GM19467 (cell line): ENCODE measurements around the gene PLXNA4.

Source experiments
- ATAC-seq: cut with Tn5 transposase; IDR thresholded peaks from one replicate; pipeline ENCODE4 v1.9.1; 2021; ENCODE audit warnings: mild to moderate bottlenecking, moderate library complexity; ENCODE audit not compliant: unreplicated experiment

The PLXNA4 gene

DNA sequence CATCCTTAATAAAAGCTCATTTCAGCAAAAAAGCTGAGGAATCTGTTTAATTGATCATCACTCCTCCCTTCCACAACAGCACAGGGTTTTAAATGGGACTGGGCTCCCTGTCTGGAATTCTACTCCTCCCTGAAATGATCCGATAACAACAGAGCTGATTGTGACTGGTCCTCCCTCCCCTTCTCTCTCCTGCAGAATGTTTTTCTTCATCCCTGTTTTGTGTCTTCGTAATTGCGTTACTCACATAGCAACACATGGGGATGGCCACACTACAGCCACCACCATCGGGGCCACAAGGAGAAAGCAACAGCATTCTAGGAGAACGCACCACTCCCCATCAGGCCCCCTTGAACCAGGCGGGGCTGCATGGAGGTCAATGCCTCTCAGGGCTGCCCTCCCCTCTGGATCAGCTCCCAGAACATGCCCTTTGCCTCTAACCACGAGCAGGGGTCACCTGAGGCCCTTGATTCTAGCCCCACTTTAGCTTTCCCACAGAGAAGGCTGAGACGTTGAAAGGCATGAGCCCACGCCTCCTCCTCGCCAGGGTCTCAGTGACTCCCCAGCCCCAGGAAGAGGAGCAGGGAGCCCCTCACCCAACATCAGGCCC lies 152.6 kb downstream of the PLXNA4 start:
- no peak for ATAC-seq

DNA sequence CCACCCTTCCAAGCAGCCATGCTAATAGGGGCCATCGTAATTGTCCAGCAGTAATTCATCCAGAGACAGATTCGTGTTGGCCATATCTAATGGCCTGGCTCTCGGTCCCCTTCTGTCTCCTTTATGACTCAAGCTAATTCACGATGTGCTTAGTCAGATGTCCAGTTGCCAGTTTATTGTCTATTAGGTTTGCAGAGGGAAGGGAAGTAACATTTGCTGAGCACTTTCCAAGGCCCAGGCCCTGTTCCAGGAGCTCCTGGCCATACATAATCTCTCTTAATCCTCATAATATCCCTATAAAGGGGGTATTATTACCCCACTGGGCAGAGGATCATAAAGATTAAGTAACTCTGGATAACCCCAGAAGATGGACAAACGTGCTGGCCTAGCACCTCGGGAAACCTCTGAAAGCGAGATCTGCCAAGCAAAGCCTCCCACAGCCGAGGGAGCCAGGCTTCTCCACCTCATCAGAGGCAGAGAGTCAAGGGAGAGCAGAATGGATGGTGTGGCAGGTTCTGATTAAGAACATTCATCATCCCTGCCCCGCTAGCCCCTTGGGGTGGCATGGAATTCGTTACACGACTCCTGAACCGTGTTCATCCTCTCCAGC lies 153.7 kb downstream of the PLXNA4 start:
- no peak for ATAC-seq

DNA sequence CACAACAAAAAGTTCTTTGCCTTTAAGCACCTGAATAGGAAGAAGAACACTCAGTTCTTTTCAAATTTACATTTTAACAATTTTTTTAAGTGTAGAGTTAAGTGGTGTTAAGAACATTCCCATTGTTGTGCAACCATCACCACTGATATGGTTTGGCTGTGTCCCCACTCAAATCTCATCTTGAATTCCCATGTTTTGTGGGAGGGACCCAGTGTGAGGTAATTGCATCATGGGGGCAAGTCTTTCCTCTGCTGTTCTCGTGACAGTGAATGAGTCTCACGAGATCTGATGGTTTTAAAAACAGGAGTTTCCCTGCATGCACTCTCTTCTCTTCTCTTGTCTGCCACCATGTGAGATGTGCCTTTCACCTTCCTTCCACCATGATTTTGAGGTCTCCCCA lies 155.7 kb downstream of the PLXNA4 start:
- ATAC-seq: no peak

DNA sequence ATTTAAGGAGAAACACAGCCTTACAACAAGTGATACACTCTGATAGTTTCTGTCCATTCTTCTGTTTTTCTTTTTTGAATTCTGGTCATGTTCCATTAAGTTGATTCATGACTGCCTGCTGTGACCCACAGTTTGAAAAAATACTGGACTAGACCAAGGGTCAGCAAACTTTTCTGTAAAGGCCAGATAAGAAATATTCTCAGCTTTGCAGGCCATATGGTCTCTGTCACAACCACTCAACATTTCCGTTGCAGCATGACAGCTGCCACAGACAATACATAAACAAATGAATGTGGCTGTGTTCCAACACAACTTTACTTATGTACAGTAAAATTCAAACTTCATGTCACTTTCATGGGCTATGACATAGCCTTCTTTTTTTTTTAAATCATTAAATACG lies 156.7 kb downstream of the PLXNA4 start:
- no peak for ATAC-seq

DNA sequence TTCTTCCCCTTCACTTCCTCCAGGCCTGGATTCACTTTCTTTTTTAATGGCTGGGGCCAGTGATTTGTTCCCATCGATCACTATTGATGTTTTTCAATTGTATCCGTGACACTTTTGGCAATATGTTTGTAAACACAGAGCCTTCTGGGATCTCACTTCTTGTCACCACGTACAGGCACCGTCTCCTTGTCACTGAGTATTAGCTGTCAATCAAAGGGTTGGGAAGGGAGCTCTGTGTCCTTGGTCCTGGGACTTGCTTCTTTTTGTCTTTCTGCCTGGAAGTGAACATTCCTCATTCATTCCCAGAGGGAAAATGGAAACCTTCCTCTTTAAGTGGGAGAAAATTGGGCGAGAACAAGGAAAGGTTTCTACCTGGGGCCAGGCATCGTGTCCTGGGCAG lies 157.4 kb downstream of the PLXNA4 start:
- ATAC-seq: no peak

DNA sequence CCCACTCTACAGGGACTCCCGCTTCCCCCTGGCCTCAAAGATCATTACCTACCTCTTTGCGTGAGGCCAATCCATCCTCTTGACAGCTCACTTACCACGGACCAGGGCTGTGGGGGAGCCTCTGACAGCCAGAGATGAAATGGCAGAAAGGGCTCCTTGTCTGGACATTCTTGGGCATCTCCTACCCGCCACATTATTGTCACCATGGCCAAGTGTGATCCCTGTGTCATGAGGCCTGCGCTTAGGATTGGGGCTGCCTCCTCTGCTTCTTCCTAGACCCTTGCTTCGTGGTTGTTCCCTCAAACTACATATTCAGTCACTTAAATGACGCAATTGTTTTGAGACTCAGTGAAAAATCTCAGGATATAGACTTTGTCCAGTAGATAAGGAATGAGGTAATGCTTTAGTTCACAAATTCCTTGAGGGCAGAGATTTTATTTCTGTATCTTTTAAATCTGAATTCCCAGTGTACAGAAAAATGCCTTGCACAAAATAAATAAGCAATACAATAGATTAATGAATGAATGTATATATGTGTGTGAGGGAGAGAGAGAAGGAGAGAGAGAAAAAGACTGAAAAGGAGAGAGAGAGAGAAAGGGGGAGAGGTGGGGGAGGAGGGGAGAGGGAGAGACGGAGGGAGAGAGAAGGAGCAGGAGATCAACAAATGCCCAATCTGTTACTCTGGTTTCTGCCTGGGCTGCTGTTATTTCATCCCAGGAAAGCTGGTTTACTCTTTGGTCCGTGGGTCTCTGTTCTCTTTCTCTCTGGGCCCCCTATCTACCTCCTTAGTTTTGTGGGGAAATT lies 159.0 kb downstream of the PLXNA4 start:
- no peak for ATAC-seq

DNA sequence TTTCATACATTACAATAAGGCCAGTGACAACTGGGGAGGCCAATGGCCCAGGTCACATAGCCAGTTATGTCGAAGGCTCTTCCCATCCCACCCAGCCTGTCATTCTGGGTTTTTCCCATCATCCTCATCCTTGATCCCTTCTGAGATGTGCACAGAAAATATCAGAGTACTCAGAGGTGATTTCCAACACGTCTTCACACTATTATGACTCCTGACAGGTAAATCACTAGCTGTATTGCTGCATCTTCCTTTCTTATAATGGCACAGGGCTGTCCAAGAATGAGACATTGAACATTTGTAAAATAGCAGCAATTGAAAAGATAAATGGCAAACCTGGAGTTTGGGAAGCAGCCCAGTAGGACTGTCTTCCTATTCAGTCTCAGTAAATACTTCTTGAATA lies 159.9 kb downstream of the PLXNA4 start:
- no peak for ATAC-seq

DNA sequence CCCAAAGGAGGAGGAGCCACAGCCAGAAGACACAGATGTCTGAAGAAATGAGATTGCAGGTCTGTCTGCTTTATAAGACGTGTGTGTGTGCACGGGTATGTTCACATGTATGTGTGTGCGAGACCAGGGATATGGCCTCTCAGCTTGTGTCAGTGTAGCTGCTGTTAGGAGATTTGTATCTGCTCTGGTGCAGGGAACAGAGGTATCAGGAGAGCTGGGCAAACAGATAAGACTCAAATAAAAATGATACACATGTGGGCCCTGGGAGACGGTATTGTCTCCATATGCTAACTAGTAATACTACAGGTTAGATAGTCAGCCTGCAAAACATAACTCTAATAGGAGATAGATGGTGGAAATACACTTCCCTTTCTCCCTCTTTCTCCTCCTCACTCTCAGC lies 161.0 kb downstream of the PLXNA4 start:
- no peak for ATAC-seq

DNA sequence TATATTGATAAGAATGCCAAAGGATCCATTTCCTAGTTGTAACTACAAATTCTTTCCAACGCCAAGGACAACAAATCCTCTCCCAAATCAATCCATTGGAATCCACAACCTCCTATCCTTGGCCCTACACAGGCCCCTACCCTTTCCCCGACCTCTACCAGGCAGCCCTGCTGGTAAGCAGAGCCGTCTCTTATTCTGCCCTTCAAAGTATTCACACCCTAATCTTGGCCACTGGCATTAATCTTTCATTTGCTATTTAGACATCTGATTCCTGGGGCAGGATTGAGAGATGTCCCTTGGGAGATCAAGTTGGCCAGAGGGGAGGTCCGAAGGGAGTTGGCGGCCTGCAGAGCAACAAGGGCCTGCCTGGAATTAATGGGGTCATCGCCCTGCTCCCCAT lies 161.4 kb downstream of the PLXNA4 start:
- ATAC-seq: no peak

DNA sequence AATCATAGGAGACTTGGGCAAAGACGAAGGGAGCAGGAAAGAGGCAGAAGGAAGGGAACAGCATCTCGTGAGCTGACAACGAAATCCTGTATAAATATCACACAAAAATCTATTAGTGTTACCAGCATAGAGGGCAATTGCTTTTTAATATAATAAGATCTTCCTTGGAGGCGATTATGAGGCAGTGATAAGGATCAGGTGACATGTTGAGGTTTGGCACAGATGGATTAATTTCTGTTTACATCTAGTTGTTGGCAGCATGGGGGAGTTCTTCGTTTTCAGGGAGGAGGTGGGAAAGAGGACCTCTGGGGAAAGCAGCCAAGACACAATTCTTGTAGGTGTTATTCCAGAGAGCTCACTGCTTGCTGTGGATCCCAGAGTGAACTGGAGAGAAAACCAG lies 163.8 kb downstream of the PLXNA4 start:
- ATAC-seq: no peak

DNA sequence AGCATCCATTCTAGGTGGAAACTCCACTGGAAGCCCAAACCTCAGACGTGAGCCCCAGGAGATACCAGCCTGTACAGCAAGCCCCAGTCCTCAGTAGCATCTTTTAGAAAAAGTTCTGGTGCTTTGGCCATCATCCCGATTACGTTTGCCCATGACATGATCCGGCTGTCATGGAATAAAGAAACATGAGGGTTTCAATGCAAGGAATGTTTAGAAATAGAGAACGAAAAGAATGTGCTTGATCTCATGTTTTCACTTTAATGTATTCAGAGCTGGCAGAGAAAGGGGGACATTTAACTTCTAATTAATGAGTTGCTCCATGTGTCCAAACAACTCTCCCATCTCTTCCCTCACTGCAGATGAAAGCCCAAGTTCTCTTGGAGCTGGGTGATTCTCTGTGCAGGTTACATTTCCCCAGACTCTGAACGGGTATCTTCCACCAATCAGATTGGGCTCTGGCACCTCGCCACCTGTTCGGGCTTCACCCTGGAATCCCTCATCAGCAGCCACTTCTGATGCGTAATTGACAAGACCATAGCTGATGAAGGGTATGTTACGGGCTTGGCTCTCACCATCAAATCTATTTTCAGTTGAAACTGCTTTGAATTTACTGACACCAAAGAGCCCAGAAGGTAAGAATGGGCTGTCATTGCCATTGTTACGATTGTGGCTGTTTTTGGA lies 165.3 kb downstream of the PLXNA4 start:
- ATAC-seq: no peak

DNA sequence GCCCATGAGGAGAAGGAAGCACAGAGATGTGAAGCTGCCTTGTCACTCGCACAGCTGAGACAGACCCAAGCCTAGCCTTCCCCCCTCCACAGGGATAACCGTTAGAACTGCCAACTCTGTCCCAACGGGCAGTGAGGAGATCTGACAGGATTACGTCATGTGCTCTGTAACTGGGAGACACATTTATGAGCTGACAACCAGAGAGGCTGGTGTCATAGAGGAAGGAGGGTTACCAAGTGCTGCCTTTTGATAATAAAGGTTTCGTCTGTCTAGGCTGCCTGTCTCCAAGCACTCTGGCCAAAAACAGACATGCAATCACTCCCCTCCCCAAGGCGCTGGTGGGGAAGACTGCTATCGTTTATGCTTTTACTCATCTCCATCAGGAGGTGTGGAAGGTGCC lies 165.9 kb downstream of the PLXNA4 start:
- ATAC-seq: no peak

DNA sequence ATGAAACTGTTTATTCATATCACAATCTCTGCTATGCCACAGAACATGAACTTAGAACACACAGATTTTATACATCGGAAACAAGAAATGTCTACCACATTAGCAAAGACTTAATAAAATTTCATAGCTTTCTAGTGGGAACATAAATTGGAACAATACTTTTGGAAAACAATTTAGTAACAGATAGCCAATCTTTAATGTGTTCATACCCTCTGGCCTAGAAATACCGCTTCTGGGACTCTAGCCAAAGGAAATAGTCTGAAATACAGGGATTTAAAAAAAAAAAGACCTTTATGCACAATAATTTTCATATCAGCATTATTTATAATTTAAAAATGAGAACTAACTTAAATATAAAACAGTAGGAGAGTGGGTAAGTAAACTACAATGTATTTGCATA lies 168.5 kb downstream of the PLXNA4 start:
- ATAC-seq: no peak

DNA sequence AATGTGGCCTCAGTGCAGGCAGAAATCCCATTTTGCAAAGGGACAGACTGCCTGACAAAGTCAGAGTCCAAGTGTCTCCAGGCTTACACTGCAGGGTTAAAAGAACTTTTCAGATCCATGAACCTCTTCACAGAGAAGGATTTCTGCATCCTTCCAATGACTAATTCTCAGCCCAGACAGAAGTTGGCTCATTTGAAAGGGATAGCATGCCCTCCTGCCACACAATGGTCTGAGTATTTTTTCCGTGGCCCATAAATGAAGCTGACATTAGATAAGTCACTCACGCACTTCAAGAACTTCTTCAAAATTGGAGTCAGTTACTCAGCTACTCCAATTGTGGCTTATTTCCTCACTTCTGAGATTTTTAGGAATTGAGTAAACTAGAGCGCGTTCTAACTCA lies 170.2 kb downstream of the PLXNA4 start:
- no peak for ATAC-seq

DNA sequence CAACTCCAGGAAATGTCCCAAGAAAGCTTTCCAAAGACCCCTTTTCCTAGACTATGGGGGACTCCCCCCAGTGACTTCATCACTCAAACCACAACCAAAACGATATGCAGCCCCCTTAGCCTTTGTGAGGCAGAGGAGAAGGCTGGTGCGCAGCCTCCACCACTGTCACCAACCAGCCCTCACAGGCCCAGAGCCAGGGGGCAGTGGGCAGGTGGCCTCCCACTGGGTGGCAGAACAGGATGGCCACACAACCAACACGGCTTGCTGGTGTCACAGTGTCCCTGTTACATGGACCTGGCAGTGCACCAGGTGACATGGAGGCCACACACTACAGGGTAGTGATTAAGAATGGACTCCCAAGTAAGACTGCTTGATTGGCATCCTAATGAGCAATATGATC lies 172.0 kb downstream of the PLXNA4 start:
- no peak for ATAC-seq

DNA sequence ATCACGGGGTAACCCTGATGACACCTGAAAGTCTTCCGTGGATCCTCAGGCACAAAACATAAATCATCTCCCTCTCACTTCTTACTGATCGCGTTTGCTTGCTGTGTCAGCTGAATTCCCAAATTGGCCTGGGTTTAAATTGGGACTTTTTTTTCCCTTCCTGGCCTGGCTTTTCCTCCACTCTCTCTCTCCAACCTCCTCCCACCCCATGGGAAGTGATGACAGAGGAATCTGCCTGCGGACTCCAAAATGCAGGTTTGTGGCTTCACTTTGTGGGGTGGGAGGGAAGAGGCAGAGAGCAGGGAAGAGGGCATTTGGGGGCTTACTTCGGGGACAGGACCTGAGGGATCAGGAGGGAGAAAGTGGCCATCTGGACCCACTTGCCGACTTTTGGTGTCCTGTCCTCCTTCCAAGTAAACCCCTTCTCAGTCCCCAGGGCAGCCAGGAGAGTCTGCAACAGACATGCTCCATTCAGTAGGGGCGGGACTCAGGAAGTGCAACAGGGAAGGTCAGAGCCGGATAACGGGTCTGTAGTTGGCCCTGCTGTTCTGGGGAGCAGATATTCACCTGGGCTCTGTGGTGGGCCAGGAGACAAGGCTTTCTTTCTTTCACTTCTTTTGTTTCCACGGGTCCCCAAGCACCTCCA lies 172.7 kb downstream of the PLXNA4 start:
- no peak for ATAC-seq

DNA sequence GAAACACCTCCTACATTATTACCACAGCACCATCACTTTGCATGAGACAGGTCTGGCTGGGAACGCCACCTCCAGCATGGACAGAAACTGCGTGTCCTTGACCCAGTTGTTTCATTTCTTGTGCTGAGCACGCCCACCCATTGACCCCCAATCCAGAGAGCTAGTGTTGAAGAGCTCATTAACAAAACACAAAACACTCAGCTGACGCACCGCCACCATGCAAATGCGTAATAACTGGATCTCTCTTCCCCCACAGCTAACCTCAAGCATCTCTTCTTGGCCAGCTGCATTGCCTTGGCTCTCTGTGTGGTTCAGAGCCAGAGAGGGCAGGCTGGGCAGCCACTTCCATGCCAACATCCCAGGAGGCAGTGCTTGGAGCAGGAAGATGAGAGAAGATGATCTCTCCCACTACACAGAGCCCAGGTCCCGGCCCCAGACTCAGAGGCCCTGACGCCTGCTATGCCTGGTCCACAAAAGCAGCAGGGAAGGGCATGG lies 173.5 kb downstream of the PLXNA4 start:
- no peak for ATAC-seq

DNA sequence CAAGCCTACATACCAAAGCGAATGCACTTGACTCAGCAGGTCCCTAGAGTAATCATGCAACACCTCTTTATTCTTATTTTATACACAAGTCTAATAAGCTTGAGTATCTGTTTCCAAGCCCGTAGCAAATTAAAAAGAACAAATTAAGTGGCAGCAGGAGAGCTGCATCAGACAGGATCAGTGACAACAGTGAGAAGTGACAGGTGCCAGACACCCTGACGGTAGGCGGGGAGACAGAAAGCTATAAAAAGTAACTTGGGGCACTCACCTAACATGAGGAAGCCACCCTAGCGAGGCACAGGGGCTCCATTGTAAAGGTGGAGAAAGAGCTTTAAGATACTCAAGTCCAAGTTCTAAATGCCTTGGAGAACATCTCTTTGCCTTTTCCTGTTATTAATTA lies 174.2 kb downstream of the PLXNA4 start:
- ATAC-seq: no peak

DNA sequence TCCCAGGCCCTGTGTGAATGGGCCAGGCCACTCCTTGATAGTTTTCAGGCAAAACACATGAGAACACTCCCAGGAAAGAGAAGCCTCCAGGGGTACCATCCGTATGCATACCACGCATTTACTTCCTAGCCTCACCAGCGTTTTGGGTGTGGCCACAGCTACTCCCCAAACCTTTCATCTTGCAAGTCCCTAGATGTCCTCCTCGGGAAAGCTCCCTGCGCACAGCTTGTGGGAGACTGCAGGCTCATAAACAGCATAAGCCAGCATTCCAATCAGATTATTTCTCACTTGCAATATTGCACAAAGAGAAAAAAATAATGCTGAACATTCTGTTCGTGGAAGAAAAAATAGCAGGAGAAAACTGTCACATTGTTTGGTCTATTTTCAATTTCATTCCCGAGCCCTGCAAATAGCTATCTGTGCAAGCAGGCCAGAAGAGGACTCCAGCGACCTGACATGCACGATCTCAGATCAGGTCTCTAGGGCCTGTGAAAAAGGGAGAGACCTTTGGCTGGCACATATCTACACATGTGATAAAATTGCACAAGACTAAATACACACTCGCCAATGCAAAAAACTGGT lies 175.6 kb downstream of the PLXNA4 start:
- ATAC-seq: no peak

DNA sequence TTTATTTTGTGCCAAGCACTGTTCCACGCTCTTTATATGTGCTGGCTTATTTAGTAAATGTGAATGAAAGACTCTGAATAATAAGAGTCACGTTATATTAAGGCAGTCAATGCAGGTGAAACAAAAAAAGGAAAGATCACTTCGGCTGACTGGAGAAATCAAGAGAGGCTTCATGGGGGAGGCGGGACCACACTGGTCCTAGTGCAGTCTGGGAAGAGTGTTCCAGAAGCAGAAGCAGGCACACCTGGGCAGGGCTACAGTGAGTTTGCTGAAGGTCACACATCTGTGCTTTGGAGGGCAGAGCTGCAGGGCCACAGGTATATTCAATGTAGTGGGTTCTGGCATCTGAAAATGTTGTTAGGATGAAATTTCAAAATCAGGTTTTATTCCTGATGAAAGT lies 176.9 kb downstream of the PLXNA4 start:
- ATAC-seq: no peak
